Uterus (tissue), 2 donors: Measurements from ENCODE around the gene WDR20.

Experiments used
- CTCF ChIP-seq, 4 experiments: fragments of 200-600 bp in 2 of 4; fragments of 450-650 bp in 2 of 4; sonication (generic) in 2 of 4; IDR thresholded peaks; one replicate each; pipeline ENCODE4 v1.5.1; 2016 to 2019; ENCODE audit warnings: antibody characterized with exemption in 4 of 4, mild to moderate bottlenecking in 2 of 4, moderate library complexity in 1 of 4
- POLR2A ChIP-seq, 2 donors: fragments of 450-650 bp; IDR thresholded peaks; one replicate each; pipeline ENCODE4 v1.6.1; 2016; ENCODE audit warnings: antibody characterized with exemption in 2 of 2, mild to moderate bottlenecking in 1 of 2, moderate library complexity in 1 of 2

- TF ChIP-seq CTCF (IDR thresholded peaks at IDR 0.05): no peak
- TF ChIP-seq POLR2A (IDR thresholded peaks at IDR 0.05): no peak
Measured at GRCh38 chr14:102180248-102180998, 40.7 kb downstream of the WDR20 start.
